Ishikawa (cell line): ENCODE results near the gene DIPK1B.

Experiments
- CEBPB ChIP-seq: IDR thresholded peaks from 2 replicates; pipeline ENCODE4 v1.6.1; 2012
- EGR1 ChIP-seq: IDR thresholded peaks from 2 replicates; pipeline ENCODE4 v1.6.1; 2012
- EP300 ChIP-seq: IDR thresholded peaks from 2 replicates; pipeline ENCODE4 v1.6.1; 2012; ENCODE audit warnings: borderline replicate concordance
- MAX ChIP-seq: IDR thresholded peaks from 2 replicates; pipeline ENCODE4 v1.6.1; 2012
- NFIC ChIP-seq: IDR thresholded peaks from 2 replicates; pipeline ENCODE4 v1.6.1; 2012
- REST ChIP-seq: IDR thresholded peaks from 2 replicates; pipeline ENCODE4 v1.6.1; 2012; ENCODE audit warnings: low read depth, mild to moderate bottlenecking
- TAF1 ChIP-seq: IDR thresholded peaks from 2 replicates; pipeline ENCODE4 v1.6.1; 2012; ENCODE audit warnings: low read depth, mild to moderate bottlenecking
- USF1 ChIP-seq: IDR thresholded peaks from 2 replicates; pipeline ENCODE4 v1.6.1; 2012
- YY1 ChIP-seq: IDR thresholded peaks from 2 replicates; pipeline ENCODE4 v1.6.1; 2012; ENCODE audit warnings: low read depth

GRCh38 chr9:136740971-136741882 lies 28.9 kb downstream of the DIPK1B start:
- TF ChIP-seq NFIC (no peak), YY1 (no peak), CEBPB (no peak), TAF1 (no peak), EGR1 (no peak), EP300 (no peak), MAX (peak; percentile 42; the same call in 1 of the 2 replicates), REST (no peak), USF1 (no peak)
